ENCODE data around the gene FJX1. TPM values are rescaled to one million over a fixed set of nuclear protein-coding genes. Genes with fewer than 3 reads are reported as not detected.

FJX1 gene
- total and polyA plus RNA-seq, 3 donors from 2014 or later = 2.0 to 5.1 (median 2.8) TPM

DNA sequence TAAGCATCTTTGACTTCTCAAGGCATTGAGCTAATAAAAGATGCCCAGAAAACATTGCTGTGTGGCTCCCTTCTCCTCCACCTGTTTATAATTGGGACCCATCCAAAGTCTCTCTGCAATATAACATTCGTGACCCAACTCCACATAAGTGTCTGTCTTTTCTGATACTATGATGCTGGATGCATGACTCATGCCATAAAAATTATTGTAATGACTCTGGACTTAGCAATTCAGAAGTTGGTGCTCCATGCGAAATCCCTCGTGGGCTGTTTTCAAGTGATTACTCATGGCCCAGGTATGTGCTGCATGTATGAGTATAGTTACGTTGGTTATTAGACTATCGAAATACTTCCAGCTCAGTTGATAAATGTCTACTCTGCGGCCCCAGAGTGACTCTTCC lies 11.7 kb downstream of the FJX1 start:
- Histone ChIP-seq H3K4me1 (no peaks in the 10 kb centered on the region), H3K27me3 (no peaks in the 10 kb centered on the region), H3K9me3 (no peaks in the 10 kb centered on the region), H3K36me3 (ENCODE audit: low read depth, missing control alignments) (no peaks in the 10 kb centered on the region), H3K27ac (no peak overlapping the region), H3K4me3 (no peak overlapping the region)
- 88 to 91% methylated on average over 6 of the region's 6 CpGs for WGBS, 2 donors
- no peak for TF ChIP-seq POLR2A (IDR thresholded peaks at IDR 0.05)
- TF ChIP-seq, protein P1, sequence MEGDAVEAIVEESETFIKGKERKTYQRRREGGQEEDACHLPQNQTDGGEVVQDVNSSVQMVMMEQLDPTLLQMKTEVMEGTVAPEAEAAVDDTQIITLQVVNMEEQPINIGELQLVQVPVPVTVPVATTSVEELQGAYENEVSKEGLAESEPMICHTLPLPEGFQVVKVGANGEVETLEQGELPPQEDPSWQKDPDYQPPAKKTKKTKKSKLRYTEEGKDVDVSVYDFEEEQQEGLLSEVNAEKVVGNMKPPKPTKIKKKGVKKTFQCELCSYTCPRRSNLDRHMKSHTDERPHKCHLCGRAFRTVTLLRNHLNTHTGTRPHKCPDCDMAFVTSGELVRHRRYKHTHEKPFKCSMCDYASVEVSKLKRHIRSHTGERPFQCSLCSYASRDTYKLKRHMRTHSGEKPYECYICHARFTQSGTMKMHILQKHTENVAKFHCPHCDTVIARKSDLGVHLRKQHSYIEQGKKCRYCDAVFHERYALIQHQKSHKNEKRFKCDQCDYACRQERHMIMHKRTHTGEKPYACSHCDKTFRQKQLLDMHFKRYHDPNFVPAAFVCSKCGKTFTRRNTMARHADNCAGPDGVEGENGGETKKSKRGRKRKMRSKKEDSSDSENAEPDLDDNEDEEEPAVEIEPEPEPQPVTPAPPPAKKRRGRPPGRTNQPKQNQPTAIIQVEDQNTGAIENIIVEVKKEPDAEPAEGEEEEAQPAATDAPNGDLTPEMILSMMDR (IDR thresholded peaks at IDR 0.05) = no peak
- intact Hi-C loops (cut with DNase I; ENCODE audit: low total_unique reads) = no loop called here
- no peak for DNase-seq

DNA sequence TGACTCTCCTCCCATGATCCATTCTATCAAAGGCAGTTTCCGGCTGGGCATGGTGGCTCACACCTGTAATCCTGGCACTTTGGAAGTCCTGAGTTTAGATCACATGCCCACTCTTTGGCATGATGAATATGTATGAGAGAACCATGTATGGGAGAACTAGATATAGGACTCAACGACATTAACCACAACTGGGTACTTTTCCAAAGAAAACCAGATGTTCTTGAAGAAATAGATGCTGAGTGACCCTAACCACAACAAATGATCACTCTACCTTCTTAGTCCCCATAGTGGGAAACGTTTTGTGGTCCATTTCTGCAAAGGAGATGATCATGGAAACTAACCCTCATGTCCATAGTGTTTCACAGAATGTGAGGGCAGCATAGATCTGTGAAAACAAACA lies 13.6 kb downstream of the FJX1 start:
- WGBS, 2 donors = 81 to 83% methylated on average over 3 of the region's 3 CpGs
- no peak for DNase-seq
- no peak overlapping the region for H3K4me3 ChIP-seq
- no peaks in the 10 kb centered on the region for H3K4me1 ChIP-seq
- H3K27ac ChIP-seq = no peak overlapping the region
- no peaks in the 10 kb centered on the region for H3K27me3 ChIP-seq
- H3K9me3 ChIP-seq = no peaks in the 10 kb centered on the region
- intact Hi-C loops (cut with DNase I; ENCODE audit: low total_unique reads) = no loop called here
- TF ChIP-seq, protein P1 (IDR thresholded peaks at IDR 0.05) = no peak
- no peak for TF ChIP-seq POLR2A (IDR thresholded peaks at IDR 0.05)
- no peaks in the 10 kb centered on the region for H3K36me3 ChIP-seq (ENCODE audit: low read depth, missing control alignments)

DNA sequence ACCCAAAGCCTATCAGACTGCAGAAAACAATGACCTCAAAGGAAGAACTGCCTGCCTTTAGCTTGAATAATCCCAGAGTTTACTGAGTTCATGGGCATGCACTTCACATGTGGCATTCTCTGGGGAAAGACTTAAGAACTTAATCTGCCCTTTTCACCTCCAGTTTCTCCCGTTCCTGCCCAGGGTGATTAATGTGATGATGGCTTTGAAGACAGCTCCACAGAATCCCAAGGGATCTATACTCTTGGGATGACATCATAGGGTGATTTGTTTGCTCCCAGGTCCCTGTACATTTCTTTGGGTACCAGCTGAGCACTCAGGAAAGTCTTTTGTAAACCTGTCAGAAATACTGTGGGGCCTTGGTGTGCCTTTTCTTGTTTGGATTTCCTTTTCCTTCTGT lies 14.0 kb downstream of the FJX1 start:
- no peak for DNase-seq
- no peaks in the 10 kb centered on the region for H3K4me1 ChIP-seq
- intact Hi-C loops (cut with DNase I; ENCODE audit: low total_unique reads) = no loop called here
- TF ChIP-seq, protein P1 (IDR thresholded peaks at IDR 0.05) = no peak
- no peak for TF ChIP-seq POLR2A (IDR thresholded peaks at IDR 0.05)
- 46 to 76% methylated on average over 1 of the region's 1 CpG for WGBS, 2 donors
- H3K4me3 ChIP-seq = no peak overlapping the region
- H3K27me3 ChIP-seq = no peaks in the 10 kb centered on the region
- no peak overlapping the region for H3K27ac ChIP-seq
- H3K36me3 ChIP-seq (ENCODE audit: low read depth, missing control alignments) = no peaks in the 10 kb centered on the region
- H3K9me3 ChIP-seq = no peaks in the 10 kb centered on the region

DNA sequence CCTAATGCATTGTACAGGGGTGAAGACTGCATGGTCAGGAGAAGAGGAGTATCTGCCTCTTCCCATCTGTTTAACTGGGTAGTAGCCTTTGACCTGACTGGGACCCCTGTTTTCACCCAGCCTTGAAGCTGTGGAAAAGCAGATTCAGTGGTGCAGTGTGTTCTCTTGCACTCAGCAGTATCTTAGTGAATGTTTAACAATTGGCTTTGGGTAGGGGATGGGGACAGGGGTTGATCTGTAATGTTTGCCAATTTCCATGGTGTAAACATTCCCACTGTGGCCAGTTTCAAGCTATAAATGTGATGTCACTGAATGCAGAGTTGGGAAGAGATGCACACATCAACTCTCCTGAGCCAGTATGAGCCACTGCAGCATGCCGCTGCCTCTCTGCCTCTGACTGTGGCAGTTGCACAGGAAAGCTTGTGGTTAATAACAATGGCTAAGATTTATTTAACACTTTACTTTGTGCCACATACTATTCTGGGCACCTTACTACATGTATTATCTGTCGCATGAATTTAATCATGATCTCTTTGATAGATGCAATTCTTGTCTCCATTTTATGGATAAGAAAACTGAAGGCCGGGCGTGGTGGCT lies 15.7 kb downstream of the FJX1 start:
- intact Hi-C loops (cut with DNase I; ENCODE audit: low total_unique reads) = no loop called here
- H3K4me3 ChIP-seq = no peak overlapping the region
- no peak overlapping the region for H3K27ac ChIP-seq
- DNase-seq = no peak
- 73 to 85% methylated on average over 4 of the region's 4 CpGs for WGBS, 2 donors
- H3K4me1 ChIP-seq = no peaks in the 10 kb centered on the region
- TF ChIP-seq, protein P1 (IDR thresholded peaks at IDR 0.05) = no peak
- no peaks in the 10 kb centered on the region for H3K9me3 ChIP-seq
- no peaks in the 10 kb centered on the region for H3K27me3 ChIP-seq
- H3K36me3 ChIP-seq (ENCODE audit: low read depth, missing control alignments) = no peaks in the 10 kb centered on the region

DNA sequence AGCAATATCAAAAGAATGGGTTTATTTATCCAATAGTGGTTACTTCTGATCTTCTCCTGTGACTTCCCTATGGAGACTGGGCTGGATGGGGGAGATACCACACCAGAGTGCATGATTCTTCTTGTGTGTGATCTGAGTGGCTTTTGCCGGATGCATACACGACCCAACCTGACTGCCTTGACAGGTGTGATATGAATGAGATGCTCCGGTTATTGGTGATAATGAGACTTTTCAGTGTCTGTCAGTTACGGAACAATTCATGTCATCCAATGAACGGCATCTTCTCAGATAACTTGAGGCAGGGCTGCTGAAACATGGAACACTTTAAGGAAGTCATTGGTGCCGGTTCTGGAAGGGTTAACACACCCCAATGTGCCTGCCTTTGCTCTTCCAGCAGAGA lies 17.7 kb downstream of the FJX1 start:
- Histone ChIP-seq H3K36me3 (ENCODE audit: low read depth, missing control alignments) (no peaks in the 10 kb centered on the region), H3K4me1 (no peaks in the 10 kb centered on the region), H3K4me3 (no peak overlapping the region), H3K9me3 (no peaks in the 10 kb centered on the region), H3K27me3 (no peaks in the 10 kb centered on the region), H3K27ac (no peak overlapping the region)
- TF ChIP-seq, protein P1 (IDR thresholded peaks at IDR 0.05) = no peak
- TF ChIP-seq POLR2A (IDR thresholded peaks at IDR 0.05) = no peak
- WGBS, 2 donors = 84 to 92% methylated on average over 6 of the region's 6 CpGs
- DNase-seq = no peak
- intact Hi-C loops (cut with DNase I; ENCODE audit: low total_unique reads) = no loop called here
